GM23338 (cell line): ENCODE results near the gene UBR2.

Experiments used
- CREB1 ChIP-seq: fragments of 250-450 bp; sonication (Bioruptor Pico); IDR thresholded peaks from 2 replicates; pipeline ENCODE4 v1.5.0; 2020; ENCODE audit warnings: low read depth, mild to moderate bottlenecking, moderate library complexity
- CTCF ChIP-seq, 2 experiments: fragments of 200-600 bp in 1 of 2; sonication (generic) in 1 of 2; conservative IDR thresholded peaks; 2 replicates each; pipeline versions ENCODE4 v1.5.1 to v1.6.1; 2016 to 2017; ENCODE audit warnings: antibody characterized with exemption in 2 of 2, low read depth in 2 of 2, mild to moderate bottlenecking in 2 of 2, moderate library complexity in 1 of 2
- ETS1 ChIP-seq: IDR thresholded peaks from 2 replicates; pipeline ENCODE4 v1.6.1; 2016; ENCODE audit warnings: antibody characterized with exemption
- EZH2 ChIP-seq: fragments of 200-600 bp; sonication (generic); IDR thresholded peaks from one replicate; pipeline ENCODE4 v1.8.0; 2017; ENCODE audit warnings: antibody characterized with exemption, mild to moderate bottlenecking, low read depth; ENCODE audit not compliant: unreplicated experiment
- EZH2phosphoT487 ChIP-seq: fragments of 200-600 bp; sonication (generic); IDR thresholded peaks from one replicate; pipeline ENCODE4 v1.8.1; 2018; ENCODE audit warnings: antibody characterized with exemption; ENCODE audit not compliant: unreplicated experiment
- JUNB ChIP-seq: IDR thresholded peaks from one replicate; pipeline ENCODE4 v1.6.1; 2016; ENCODE audit warnings: antibody characterized with exemption; ENCODE audit not compliant: unreplicated experiment
- NANOG ChIP-seq: IDR thresholded peaks from 2 replicates; pipeline ENCODE4 v1.6.1; 2016; ENCODE audit warnings: antibody characterized with exemption, borderline replicate concordance
- POLR2AphosphoS5 ChIP-seq: IDR thresholded peaks from 2 replicates; pipeline ENCODE4 v1.6.1; 2016; ENCODE audit warnings: antibody characterized with exemption, low read depth
- REST ChIP-seq: IDR thresholded peaks from one replicate; pipeline ENCODE4 v1.6.1; 2018; ENCODE audit warnings: antibody characterized with exemption; ENCODE audit not compliant: unreplicated experiment
- ZNF114 ChIP-seq: fragments of 250-450 bp; sonication (Bioruptor Pico); IDR thresholded peaks from 2 replicates; pipeline ENCODE4 v1.5.0; 2020; ENCODE audit warnings: mild to moderate bottlenecking, moderate library complexity

- TF ChIP-seq CTCF (conservative IDR thresholded peaks at IDR 0.05; ENCODE audit: low read depth in 2 of 2), result no peak
- TF ChIP-seq POLR2AphosphoS5, result no peak
- no peak for TF ChIP-seq NANOG
- TF ChIP-seq CREB1 (CRISPR knock-in tag), result no peak
- TF ChIP-seq REST, result no peak
- TF ChIP-seq EZH2, result no peak
- TF ChIP-seq ETS1, result no peak
- no peak for TF ChIP-seq ZNF114 (CRISPR knock-in tag)
- TF ChIP-seq EZH2phosphoT487, result no peak
- TF ChIP-seq JUNB, result no peak
Measured at GRCh38 chr6:42690151-42690702, 126.4 kb downstream of the UBR2 start.
